Measurements from ENCODE around the gene MSL3.

MSL3 gene

DNA sequence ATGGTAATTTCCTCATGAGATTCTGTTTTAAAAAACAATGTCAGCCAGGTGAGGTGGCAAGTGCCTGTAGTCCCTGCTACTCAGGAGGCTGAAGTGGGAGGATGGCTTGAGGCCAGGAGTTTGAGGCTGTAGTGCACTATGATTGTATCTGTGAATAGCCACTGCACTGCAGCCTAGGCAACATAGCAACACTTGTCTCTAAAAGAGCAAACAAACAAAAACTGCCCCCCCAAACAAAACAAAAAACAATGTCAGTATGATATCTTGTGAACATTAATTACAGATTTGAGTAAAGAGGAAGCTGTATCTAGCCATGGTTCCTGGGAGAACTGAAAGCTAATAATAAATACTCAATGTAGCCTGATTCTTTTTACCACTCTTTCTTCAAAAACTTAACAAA is 6.8 kb upstream of the MSL3 start:
- Histone ChIP-seq H3K36me3 (ENCODE audit: control insufficient read depth in 2 of 2, insufficient read depth in 1 of 2, low read length in 2 of 2) (no peaks in the 10 kb centered on the region), H3K27ac (ENCODE audit: extremely low read depth, low read depth, low read length) (no peak overlapping the region), H3K4me1 (ENCODE audit: control insufficient read depth, insufficient read depth, low read length) (peaks cover 6% of the 10 kb centered on the region), H3K4me3 (ENCODE audit: low read depth, low read length) (no peak overlapping the region), H3K9me3 (ENCODE audit: control insufficient read depth, insufficient read depth, low read depth, low read length) (no peaks in the 10 kb centered on the region)
- ChIA-PET CTCF (interaction anchor here (0.5 kb wide), 1 partner anchor 20 kb away, joined by 3 read pairs; no protein-coding TSS in a partner anchor), POLR2A (no interaction called here)
- TF ChIP-seq, protein P1, sequence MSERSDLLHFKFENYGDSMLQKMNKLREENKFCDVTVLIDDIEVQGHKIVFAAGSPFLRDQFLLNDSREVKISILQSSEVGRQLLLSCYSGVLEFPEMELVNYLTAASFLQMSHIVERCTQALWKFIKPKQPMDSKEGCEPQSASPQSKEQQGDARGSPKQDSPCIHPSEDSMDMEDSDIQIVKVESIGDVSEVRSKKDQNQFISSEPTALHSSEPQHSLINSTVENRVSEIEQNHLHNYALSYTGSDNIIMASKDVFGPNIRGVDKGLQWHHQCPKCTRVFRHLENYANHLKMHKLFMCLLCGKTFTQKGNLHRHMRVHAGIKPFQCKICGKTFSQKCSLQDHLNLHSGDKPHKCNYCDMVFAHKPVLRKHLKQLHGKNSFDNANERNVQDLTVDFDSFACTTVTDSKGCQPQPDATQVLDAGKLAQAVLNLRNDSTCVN (tag by site-specific recombination; optimal IDR thresholded peaks at IDR 0.05) = no peak
- TF ChIP-seq, protein P2, sequence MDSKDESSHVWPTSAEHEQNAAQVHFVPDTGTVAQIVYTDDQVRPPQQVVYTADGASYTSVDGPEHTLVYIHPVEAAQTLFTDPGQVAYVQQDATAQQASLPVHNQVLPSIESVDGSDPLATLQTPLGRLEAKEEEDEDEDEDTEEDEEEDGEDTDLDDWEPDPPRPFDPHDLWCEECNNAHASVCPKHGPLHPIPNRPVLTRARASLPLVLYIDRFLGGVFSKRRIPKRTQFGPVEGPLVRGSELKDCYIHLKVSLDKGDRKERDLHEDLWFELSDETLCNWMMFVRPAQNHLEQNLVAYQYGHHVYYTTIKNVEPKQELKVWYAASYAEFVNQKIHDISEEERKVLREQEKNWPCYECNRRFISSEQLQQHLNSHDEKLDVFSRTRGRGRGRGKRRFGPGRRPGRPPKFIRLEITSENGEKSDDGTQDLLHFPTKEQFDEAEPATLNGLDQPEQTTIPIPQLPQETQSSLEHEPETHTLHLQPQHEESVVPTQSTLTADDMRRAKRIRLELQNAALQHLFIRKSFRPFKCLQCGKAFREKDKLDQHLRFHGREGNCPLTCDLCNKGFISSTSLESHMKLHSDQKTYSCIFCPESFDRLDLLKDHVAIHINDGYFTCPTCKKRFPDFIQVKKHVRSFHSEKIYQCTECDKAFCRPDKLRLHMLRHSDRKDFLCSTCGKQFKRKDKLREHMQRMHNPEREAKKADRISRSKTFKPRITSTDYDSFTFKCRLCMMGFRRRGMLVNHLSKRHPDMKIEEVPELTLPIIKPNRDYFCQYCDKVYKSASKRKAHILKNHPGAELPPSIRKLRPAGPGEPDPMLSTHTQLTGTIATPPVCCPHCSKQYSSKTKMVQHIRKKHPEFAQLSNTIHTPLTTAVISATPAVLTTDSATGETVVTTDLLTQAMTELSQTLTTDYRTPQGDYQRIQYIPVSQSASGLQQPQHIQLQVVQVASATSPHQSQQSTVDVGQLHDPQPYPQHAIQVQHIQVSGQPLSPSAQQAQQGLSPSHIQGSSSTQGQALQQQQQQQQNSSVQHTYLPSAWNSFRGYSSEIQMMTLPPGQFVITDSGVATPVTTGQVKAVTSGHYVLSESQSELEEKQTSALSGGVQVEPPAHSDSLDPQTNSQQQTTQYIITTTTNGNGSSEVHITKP (tag by site-specific recombination; IDR thresholded peaks at IDR 0.05) = no peak
- TF ChIP-seq, protein P3, sequence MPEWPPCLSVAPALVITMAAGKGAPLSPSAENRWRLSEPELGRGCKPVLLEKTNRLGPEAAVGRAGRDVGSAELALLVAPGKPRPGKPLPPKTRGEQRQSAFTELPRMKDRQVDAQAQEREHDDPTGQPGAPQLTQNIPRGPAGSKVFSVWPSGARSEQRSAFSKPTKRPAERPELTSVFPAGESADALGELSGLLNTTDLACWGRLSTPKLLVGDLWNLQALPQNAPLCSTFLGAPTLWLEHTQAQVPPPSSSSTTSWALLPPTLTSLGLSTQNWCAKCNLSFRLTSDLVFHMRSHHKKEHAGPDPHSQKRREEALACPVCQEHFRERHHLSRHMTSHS (tag by site-specific recombination; IDR thresholded peaks at IDR 0.05) = no peak

DNA sequence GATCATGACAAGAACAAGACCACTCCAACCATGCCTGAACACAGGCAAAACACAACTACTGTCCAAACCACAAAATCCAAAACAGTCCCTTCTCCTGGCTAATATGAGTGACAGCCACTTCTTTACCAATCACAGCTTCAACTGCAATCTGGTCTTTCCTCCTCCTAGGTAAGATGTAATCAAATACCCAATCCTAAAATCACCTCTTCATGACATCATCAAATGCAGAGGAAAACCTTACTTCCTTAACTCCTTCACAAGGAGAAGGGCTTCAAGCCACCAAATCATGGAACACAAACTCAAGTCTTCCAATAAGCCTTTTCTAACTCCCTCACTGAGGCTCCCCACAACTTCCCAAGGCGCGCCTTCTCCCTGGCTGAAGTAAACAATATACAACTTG is 4.4 kb upstream of the MSL3 start:
- Histone ChIP-seq H3K9me3 (ENCODE audit: control insufficient read depth, insufficient read depth, low read depth, low read length) (no peaks in the 10 kb centered on the region), H3K27ac (ENCODE audit: extremely low read depth, low read depth, low read length) (no peak overlapping the region), H3K4me3 (ENCODE audit: low read depth, low read length) (no peak overlapping the region), H3K36me3 (ENCODE audit: control insufficient read depth in 2 of 2, insufficient read depth in 1 of 2, low read length in 2 of 2) (no peaks in the 10 kb centered on the region), H3K4me1 (ENCODE audit: control insufficient read depth, insufficient read depth, low read length) (peaks cover 8% of the 10 kb centered on the region)
- ChIA-PET CTCF (no interaction called here), POLR2A (no interaction called here)
- TF ChIP-seq SCRT2 (tag by site-specific recombination; IDR thresholded peaks at IDR 0.05) = peak; percentile 20; the same call in 1 of the 2 replicates
- TF ChIP-seq, protein P4, sequence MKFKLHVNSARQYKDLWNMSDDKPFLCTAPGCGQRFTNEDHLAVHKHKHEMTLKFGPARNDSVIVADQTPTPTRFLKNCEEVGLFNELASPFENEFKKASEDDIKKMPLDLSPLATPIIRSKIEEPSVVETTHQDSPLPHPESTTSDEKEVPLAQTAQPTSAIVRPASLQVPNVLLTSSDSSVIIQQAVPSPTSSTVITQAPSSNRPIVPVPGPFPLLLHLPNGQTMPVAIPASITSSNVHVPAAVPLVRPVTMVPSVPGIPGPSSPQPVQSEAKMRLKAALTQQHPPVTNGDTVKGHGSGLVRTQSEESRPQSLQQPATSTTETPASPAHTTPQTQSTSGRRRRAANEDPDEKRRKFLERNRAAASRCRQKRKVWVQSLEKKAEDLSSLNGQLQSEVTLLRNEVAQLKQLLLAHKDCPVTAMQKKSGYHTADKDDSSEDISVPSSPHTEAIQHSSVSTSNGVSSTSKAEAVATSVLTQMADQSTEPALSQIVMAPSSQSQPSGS (tag by site-specific recombination; IDR thresholded peaks at IDR 0.05; ENCODE audit: low read depth) = peak; percentile 84
- no peak for TF ChIP-seq ZNF146 (tag by site-specific recombination; IDR thresholded peaks at IDR 0.05)
- TF ChIP-seq KLF1 (tag by site-specific recombination; IDR thresholded peaks at IDR 0.05) = no peak

DNA sequence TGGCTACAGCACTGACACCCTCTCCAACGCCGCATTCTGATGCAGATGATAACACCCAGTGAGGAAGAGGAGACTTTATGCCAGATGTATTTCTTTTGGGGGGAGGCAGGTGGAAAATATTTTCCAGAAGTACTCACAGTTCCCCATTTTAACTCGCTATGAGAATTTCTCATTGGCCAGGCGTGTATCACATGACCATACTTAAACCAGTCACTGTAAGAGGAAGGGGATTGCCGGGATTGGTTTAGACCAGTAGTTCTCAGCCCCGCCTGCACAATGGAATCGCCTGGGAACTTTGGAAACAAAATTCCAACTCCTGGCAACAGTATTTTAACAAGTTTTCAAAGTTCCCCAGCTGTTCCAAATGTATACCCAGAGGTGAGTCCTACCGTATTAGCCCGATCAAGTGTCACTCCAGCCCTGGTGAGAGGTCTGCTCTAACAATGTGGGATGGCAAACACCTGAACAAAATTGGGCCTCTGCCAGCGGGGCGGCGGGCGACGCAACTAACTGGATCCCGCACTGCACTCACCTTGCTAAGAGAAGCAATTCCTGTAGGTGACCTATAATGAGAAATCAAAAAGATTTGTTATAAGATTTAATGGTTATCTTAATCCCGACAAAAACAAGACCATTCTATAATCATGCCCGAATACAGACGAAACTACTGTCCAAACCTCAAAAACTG is 2.9 kb upstream of the MSL3 start:
- H3K4me3 ChIP-seq (ENCODE audit: low read depth, low read length) = no peak overlapping the region
- CTCF ChIA-PET = interaction anchor here (0.6 kb wide), 1 partner anchor 1123 kb away, joined by 3 read pairs; no protein-coding TSS in a partner anchor
- TF ChIP-seq GLIS2 (tag by site-specific recombination; IDR thresholded peaks at IDR 0.05) (no peak), WT1 (tag by site-specific recombination; IDR thresholded peaks at IDR 0.05) (no peak), ZNF654 (tag by site-specific recombination; IDR thresholded peaks at IDR 0.05; ENCODE audit: low read depth) (no peak), ZNF433 (tag by site-specific recombination; IDR thresholded peaks at IDR 0.05; ENCODE audit: low read depth) (no peak), ZNF660 (tag by site-specific recombination; IDR thresholded peaks at IDR 0.05) (no peak), ZNF112 (tag by site-specific recombination; IDR thresholded peaks at IDR 0.05) (no peak), ZNF138 (tag by site-specific recombination; IDR thresholded peaks at IDR 0.05; ENCODE audit: borderline replicate concordance) (no peak), TRIM28 (IDR thresholded peaks at IDR 0.05; ENCODE audit: borderline replicate concordance, low read length) (no peak), ZFP3 (tag by site-specific recombination; IDR thresholded peaks at IDR 0.05; ENCODE audit: low read depth) (no peak)
- TF ChIP-seq, protein P5, sequence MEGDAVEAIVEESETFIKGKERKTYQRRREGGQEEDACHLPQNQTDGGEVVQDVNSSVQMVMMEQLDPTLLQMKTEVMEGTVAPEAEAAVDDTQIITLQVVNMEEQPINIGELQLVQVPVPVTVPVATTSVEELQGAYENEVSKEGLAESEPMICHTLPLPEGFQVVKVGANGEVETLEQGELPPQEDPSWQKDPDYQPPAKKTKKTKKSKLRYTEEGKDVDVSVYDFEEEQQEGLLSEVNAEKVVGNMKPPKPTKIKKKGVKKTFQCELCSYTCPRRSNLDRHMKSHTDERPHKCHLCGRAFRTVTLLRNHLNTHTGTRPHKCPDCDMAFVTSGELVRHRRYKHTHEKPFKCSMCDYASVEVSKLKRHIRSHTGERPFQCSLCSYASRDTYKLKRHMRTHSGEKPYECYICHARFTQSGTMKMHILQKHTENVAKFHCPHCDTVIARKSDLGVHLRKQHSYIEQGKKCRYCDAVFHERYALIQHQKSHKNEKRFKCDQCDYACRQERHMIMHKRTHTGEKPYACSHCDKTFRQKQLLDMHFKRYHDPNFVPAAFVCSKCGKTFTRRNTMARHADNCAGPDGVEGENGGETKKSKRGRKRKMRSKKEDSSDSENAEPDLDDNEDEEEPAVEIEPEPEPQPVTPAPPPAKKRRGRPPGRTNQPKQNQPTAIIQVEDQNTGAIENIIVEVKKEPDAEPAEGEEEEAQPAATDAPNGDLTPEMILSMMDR (tag by site-specific recombination; IDR thresholded peaks at IDR 0.05) = no peak
- TF ChIP-seq, protein P6, sequence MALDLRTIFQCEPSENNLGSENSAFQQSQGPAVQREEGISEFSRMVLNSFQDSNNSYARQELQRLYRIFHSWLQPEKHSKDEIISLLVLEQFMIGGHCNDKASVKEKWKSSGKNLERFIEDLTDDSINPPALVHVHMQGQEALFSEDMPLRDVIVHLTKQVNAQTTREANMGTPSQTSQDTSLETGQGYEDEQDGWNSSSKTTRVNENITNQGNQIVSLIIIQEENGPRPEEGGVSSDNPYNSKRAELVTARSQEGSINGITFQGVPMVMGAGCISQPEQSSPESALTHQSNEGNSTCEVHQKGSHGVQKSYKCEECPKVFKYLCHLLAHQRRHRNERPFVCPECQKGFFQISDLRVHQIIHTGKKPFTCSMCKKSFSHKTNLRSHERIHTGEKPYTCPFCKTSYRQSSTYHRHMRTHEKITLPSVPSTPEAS (tag by site-specific recombination; IDR thresholded peaks at IDR 0.05) = no peak
- TF ChIP-seq, protein P7, sequence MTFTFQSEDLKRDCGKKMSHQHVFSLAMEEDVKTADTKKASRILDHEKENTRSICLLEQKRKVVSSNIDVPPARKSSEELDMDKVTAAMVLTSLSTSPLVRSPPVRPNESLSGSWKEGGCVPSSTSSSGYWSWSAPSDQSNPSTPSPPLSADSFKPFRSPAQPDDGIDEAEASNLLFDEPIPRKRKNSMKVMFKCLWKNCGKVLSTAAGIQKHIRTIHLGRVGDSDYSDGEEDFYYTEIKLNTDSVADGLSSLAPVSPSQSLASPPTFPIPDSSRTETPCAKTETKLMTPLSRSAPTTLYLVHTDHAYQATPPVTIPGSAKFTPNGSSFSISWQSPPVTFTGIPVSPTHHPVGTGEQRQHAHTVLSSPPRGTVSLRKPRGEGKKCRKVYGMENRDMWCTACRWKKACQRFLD (tag by site-specific recombination; IDR thresholded peaks at IDR 0.05) = no peak

More for the DNA sequence above, 2.9 kb upstream of the MSL3 start:
- H3K4me1 ChIP-seq (ENCODE audit: control insufficient read depth, insufficient read depth, low read length) = peaks cover 8% of the 10 kb centered on the region
- no peaks in the 10 kb centered on the region for H3K36me3 ChIP-seq (ENCODE audit: control insufficient read depth in 2 of 2, insufficient read depth in 1 of 2, low read length in 2 of 2)
- POLR2A ChIA-PET = no interaction called here
- no peaks in the 10 kb centered on the region for H3K9me3 ChIP-seq (ENCODE audit: control insufficient read depth, insufficient read depth, low read depth, low read length)
- H3K27ac ChIP-seq (ENCODE audit: extremely low read depth, low read depth, low read length) = no peak overlapping the region
